ENCODE data around the gene CCDC177.

GRCh38 chr14:69617796-69618195 is 43.1 kb upstream of the CCDC177 start:
- TF ChIP-seq TAF1 (conservative IDR thresholded peaks at IDR 0.05), result no peak
- no peak for TF ChIP-seq CTCF (IDR thresholded peaks at IDR 0.05; ENCODE audit: low read depth, low read length, missing input control)
- TF ChIP-seq RAD21 (IDR thresholded peaks at IDR 0.05), result no peak
- no peak for TF ChIP-seq ZBTB33 (IDR thresholded peaks at IDR 0.05)
- TF ChIP-seq YY1 (IDR thresholded peaks at IDR 0.05), result no peak
- TF ChIP-seq SP1 (IDR thresholded peaks at IDR 0.05), result no peak
- TF ChIP-seq, protein P1, sequence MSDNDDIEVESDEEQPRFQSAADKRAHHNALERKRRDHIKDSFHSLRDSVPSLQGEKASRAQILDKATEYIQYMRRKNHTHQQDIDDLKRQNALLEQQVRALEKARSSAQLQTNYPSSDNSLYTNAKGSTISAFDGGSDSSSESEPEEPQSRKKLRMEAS (IDR thresholded peaks at IDR 0.05), result no peak
- TF ChIP-seq, protein P2, sequence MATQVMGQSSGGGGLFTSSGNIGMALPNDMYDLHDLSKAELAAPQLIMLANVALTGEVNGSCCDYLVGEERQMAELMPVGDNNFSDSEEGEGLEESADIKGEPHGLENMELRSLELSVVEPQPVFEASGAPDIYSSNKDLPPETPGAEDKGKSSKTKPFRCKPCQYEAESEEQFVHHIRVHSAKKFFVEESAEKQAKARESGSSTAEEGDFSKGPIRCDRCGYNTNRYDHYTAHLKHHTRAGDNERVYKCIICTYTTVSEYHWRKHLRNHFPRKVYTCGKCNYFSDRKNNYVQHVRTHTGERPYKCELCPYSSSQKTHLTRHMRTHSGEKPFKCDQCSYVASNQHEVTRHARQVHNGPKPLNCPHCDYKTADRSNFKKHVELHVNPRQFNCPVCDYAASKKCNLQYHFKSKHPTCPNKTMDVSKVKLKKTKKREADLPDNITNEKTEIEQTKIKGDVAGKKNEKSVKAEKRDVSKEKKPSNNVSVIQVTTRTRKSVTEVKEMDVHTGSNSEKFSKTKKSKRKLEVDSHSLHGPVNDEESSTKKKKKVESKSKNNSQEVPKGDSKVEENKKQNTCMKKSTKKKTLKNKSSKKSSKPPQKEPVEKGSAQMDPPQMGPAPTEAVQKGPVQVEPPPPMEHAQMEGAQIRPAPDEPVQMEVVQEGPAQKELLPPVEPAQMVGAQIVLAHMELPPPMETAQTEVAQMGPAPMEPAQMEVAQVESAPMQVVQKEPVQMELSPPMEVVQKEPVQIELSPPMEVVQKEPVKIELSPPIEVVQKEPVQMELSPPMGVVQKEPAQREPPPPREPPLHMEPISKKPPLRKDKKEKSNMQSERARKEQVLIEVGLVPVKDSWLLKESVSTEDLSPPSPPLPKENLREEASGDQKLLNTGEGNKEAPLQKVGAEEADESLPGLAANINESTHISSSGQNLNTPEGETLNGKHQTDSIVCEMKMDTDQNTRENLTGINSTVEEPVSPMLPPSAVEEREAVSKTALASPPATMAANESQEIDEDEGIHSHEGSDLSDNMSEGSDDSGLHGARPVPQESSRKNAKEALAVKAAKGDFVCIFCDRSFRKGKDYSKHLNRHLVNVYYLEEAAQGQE (IDR thresholded peaks at IDR 0.05), result no peak
- no peak for TF ChIP-seq FOXA1 (IDR thresholded peaks at IDR 0.05)
- TF ChIP-seq HNF4A (conservative IDR thresholded peaks at IDR 0.05), result no peak
- TF ChIP-seq RXRA (IDR thresholded peaks at IDR 0.05), result no peak
- no peak for TF ChIP-seq EGR1 (IDR thresholded peaks at IDR 0.05; ENCODE audit: low read depth in 2 of 2)
